ENCODE results near the gene ZNF853.

GRCh38 chr7:6654113-6654841, 38.9 kb downstream of the ZNF853 start:
- no peak for TF ChIP-seq EZH2 (IDR thresholded peaks at IDR 0.05)
- TF ChIP-seq FOXP2 (optimal IDR thresholded peaks at IDR 0.05; ENCODE audit: control extremely low read depth, extremely low read length, insufficient read depth) = no peak

Measured in SK-N-MC (cell line).